Measurements from ENCODE around the gene C10orf105.

GRCh38 chr10:71745664-71746250, 26.2 kb upstream of the C10orf105 start:
- TF ChIP-seq CTCF (conservative IDR thresholded peaks at IDR 0.05; ENCODE audit: low read depth, low read length) = no peak
- no peak for TF ChIP-seq EZH2 (IDR thresholded peaks at IDR 0.05; ENCODE audit: low read length, unreplicated experiment)
- no peak for TF ChIP-seq EZH2phosphoT487 (IDR thresholded peaks at IDR 0.05; ENCODE audit: borderline replicate concordance, low read length)

Measured in PC-3 (cell line).